HG02885 (cell line): ENCODE measurements around the gene GALNT9.
"Not testable (repeated sequence)": the region's sequence is repeated elsewhere in the genome, so short reads cannot be mapped to it uniquely, and the experiment has no call there.

Experiments used
- ATAC-seq: cut with Tn5 transposase; IDR thresholded peaks from one replicate; pipeline ENCODE4 v1.9.1; 2021; ENCODE audit warnings: mild to moderate bottlenecking; ENCODE audit not compliant: unreplicated experiment, poor library complexity

GALNT9 gene

DNA sequence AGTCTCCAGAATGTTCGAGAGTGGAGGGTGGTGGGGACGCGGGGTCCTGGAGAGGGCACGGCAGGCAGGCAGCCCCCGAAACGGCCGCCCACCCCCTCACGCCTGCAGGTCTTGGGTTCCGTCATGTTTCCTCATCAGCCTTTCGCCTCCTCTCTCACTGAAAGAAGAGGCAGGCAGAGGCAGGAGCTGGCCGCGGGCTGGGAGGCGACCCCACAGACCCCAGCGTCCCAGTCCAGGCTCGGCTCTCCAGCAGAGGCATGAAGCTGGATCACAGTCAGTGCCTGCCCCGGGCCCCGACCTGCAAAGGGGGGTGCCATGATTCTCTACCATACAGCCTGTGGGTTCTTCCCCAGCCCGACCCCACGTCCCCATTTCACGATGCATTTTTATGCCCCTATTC is 13.4 kb downstream of the GALNT9 start:
- no peak for ATAC-seq

DNA sequence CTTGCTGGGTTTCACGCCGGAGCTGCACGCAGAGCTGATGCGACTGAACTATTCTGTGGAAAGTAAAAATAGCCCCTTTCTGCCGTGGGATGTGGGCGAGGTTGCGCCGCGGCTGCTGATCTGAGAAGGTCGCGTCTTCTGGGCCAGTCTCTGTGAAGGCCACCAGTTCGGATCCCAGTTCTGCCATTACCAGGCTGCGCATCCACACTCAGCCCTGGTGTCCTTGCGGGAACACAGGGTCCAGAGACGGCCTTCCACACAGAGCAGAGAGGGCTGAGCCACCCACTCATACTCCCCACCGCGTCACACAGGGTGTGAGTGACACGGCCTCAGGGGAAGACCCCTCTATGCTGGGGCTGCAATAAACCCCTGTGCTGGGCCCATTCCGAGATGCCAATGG is 13.9 kb downstream of the GALNT9 start:
- no peak for ATAC-seq

DNA sequence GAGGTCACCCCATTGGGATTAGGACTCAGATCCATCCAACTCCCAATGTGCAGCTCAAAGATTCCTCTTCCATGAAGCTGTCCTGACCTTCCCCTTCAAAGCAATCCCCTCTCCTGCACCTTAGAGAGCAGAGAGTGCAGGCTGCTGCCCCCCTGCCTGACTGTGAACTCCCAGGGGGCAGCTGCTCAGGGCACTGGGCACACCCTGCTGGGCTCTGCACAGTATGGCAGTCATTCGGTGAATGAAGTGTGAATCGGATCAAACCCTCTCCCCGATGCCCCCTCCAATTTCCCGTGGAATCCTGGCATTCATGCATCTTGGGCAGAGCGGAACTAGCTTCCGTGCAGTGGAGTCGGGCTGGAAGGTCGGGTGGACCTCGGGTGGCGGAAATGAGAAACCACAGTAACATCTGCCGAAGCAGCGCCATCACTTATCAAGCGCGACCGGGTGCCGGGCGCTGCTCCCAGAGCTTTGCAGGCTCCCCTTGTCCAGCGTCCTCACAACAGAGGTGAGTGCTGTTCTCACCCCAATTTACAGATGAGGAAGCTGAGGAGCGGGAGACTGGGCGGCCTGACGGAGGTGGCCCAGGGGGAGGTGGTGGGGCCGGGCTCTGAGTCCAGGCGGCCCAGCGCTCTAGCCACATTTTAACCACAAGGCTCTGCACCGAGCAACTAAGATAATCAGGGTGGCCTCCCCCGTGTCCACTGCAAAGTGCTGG is 14.7 kb downstream of the GALNT9 start:
- ATAC-seq: no peak

DNA sequence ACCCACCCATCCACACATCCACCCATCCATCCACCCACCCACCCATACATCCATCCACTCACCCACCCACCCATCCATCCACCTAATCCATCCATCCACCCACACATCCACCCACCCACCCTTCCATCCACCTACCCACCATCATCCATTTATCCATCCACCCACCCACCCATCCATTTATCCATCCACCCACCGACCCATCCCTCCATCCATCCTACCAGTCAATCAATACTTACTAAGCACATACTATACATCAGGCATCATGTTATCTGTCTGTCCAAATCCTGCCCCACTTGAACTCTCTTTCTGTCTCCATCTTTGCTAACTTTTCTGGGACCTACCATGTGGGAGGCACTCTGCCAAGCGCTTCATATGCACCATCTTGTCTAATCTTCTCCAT is 15.4 kb downstream of the GALNT9 start:
- ATAC-seq: no peak

DNA sequence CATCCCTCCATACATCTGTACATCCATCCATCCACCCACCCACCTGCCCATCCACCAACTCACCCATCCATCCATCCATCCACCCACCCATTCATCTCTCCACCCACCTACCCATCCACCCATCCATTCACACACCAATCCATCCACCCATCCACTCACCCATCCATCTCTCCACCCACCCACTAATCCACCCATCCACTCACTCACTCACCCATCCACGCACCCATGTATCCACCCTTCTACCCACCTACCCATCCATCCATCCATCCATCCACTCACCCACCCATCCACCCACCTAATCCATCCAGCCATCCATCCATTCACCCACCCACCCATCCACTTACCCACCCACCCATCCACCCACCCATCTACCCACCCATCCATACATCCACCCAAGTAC is 16.2 kb downstream of the GALNT9 start:
- ATAC-seq: no peak

DNA sequence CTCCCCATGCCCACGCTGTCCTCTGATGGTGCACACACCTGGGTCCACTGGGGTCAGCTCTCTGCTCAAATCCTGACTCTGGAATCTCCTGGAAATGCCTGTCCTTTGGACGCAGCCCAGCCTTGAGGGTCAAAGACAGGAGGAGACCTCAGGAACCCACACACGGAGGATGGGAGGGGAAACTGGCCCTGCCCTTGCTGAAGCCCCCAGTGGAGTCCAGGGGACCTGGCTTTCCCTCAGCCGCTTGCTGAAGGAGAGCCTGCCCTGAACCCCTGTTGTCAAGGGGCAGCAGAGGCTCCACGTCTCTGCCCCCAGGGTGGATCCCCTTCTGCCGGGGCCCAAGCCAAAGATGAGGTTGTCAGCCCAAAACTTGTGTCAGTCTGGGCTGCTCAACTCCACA is 16.9 kb downstream of the GALNT9 start:
- ATAC-seq: no peak

DNA sequence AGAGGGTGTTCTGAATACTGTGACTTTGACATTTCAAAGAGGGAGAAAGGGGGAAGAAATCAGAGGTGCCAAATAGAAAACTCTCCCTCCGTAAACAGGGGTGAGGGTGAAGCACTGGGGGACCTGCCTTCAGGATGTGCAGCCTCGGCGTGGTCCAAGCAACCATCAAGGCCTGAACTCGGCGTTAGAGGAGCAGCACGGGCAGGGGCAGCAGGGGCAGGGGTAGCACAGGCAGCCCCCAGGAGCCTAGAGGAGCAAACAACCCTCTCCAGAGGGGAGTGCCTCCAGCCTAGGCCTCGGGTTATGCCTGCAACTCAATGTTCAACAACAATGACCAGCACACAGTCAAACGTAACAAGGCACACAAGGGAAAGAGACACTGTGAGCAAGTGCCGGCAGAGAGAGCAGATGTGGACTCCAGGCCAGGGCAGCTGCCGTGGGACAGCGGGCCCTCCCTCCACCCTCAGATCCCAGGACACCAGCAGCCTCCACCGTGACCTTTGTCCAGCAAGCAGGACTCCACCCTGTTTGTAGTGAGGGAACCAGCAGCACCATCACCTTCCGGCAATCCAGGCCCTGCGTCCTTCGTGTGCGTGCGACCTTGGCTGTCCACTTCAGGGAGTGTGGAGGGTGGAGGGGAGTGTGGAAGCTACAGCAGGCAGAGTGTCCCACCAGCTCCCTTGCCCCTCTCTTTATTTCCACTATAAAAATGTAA is 18.0 kb downstream of the GALNT9 start:
- ATAC-seq: no peak

DNA sequence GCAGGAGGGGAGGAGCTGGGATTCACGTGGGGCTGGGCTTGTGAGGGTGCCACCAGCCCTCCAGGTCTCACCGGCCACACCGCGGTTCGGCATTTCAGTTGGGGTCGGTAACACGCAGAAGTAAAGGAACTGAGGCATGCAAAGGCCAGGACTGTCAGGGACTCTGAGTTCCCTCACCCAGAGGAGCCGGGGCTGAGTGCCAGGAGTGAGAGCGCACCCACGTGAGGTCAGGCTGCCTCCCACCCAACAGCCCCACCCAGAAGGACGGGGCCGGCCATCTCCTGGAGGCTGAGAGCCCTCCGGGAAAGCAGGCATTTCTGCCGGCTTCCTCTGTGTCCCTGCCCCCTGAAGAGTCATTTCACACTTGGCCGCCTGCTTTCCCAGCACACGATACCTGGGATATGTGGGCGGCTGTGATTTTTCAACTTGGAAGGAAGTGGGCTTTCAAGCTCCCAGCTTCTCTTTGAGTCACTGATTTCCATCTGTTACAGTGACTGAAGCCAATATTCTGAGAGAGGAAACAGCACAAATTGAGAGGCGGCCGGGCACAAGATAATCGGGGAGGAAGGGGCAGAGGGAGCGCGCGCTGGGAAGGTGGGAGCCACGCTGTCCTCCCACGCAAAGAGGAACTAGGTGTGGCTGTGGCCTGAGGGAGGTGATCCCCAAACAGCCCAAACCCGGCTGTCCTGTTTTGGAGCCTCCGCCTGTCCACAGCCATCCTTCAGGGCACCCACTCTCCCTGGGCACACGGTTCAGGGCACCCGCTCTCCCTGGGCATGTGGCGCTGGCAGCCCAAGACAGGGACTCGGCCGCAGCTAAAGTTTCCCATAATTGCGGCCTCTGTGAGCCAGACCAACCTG is 19.0 kb downstream of the GALNT9 start:
- no peak for ATAC-seq

DNA sequence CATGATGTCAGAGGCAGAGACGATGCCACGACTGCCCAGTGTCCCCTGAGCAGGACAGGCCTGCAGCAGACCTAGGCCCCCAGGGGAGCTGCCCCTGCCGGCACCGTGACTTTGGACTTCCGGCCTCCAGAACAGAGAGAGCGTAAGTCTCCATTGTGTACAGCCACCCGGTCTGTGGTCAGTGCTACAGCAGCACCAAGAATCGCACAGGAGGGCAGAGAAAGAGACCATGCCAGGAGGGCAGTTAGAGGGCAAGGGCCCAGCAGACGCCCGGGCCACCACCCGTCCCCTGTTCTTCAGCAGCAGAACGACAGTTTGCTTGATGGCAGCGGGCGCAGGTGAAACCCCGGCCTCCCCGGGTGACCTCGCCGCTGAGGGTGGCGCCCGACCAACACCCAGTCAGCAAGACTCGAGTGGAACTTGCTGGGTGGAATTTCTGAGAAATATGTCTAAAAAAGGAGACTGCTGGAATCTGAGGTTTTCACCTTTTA is 19.7 kb downstream of the GALNT9 start:
- no peak for ATAC-seq

DNA sequence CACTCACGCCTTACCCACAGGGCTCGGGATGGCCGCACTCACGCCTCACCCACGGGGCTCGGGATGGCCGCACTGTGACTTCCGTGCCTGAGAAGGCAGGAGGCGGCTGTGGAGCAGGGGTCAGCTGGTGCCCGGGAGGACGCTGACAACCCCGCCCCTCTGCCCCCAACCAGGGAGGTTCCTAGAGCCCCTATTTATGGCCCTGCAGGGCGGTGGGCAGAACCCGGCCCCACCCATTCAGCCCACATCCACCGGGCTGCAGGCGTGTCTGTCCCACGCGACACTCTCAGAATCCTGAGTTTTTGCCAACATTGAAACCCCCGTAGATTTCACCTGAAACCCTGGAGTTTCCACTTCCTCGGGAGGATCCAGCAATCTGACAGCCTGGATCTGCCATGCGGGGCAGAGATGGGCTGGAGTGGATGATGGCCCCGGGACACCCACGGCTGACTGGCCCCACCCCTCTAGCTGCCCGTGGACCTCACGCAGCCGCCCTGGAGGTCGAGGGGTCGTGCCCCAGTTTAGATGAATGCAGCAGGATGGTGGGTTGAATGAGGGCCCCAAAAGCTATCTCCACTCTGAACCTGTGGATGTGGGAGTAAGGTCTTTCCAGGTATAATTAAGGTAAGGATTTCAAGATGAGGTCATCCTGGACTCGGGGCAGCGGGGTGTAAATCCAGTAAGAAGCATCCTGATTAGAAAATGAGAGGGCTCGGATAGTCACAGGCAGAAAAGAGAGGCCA is 20.4 kb downstream of the GALNT9 start:
- ATAC-seq: no peak

DNA sequence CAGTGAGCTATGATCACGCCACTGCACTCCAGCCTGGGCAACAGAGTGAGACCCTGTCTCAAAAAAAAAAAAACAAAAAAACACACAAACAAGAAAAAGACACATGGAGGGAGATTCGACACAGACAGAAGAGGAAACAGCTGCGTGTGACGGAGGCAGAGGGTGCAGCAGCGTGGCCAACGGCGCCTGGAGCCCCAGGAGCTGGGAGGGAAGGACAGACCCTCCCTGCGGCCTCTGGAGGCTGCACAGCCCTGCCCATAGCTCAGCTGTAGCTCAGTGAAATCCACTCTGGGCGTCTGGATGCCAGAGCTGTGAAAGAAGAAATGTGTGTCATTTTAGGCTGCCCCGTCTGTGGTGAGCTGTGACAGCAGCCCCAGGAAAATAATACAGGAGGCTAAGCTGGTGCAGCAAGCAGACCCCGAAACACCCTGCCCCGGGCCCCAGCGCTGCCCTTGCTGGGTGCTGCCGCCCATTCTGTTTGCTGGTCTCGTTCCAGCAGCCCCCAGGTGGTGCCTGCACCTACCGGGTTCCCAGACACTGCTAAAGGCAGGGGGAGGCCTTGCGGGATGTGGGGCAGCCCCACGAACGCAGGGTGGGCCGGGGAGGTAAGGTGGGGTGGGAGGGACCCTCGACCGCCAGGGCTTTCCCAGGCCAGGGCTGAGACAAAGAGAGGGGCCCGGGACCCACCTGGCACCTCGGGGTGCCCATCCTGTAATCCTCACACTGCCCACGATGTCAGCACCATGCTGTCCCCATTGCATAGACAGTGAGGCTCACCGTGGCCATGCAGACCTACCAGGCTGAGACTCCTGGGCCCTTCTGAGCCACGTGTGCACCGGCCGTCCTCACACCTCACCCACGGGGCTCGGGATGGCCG is 21.2 kb downstream of the GALNT9 start:
- ATAC-seq: no peak

DNA sequence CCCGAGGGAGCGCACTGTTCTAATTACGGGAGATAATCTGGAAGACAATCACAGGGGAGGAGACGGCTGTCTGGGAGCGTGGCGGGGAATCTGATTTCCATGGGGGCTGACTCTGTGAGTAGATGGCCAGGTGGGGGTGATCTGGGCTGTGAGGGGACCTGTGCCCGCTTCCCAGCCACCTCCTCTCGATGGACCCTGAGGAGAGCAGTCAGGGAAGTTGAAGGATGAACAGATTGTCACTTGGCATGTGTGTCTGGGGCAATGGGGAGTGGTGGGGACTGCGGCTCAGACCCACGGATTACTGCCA is 22.6 kb downstream of the GALNT9 start:
- no peak for ATAC-seq

DNA sequence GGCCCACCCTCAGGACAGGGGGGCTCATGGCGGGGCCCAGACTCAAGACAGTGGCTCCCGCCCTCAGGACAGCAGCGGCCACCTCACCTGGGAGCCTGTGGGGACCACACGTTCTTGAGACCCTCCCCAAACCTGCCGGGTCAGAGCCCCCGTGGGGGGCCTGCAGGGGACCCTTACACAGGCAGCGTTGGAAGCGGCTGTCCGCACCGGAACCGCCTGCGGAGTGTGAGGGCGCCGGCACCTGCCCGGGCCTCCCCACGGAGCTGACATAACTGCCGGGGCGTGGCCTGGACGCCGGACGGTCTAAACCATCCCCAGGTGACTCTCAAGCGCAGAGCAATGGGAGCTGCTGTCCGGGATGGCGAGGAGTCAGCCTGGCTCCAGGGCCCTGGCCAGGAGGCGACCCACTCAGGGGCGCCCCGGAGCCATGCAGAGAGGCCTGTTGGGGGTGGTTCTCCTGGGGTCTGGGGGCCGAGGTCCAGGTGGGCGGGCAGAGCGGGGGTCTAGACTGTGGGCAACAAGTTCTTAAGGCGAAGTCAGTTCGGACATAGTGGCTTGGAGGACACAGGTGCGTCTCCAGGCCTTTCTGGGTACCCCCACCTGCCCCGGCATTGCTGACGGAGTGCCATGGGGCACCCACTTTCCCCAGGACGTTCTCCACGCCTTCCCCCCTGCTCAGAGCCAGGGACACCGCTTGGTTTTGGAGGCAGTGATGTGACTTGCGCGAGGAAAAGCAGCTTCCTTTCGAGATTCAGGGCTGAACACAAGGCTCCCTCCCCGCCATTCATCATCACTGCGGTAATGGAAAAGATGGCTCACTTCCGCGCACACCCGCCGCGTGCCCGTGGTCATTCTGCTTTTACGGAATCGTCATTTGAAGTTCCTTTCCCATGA is 23.2 kb downstream of the GALNT9 start:
- ATAC-seq: no peak

DNA sequence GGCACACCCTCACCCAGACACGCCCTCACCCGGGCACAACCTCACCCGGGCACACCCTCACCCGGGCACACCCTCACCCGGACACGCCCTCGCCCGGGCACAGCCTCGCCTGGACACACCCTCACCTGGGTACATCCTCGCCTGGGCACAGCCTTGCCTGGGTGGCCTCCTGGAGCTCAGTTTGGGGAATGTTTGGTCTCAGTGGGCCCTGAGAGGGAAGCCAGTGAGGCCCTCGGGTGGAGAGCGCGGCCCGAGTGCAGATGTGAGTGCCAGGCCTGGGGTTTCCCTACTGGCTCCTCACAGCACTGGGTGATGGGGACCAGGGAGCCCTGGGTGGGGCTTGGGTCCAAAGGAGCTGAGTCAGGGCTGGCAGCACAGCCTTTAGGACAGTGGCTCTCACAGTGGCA is 23.8 kb downstream of the GALNT9 start:
- ATAC-seq: no peak

DNA sequence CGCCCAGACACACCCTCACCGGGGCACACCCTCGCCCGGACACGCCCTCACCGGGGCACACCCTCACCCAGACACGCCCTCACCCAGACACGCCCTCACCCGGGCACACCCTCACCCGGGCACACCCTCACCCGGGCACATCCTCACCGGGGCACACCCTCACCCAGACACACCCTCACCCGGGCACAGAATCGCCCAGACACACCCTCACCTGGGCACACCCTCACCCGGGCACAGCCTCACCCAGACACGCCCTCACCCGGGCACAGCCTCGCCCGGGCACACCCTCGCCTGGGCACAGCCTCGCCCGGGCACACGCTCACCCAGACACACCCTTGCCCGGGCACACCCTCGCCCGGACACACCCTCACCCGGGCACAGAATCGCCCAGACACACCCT is 24.5 kb downstream of the GALNT9 start:
- ATAC-seq: not testable (repeated sequence)

DNA sequence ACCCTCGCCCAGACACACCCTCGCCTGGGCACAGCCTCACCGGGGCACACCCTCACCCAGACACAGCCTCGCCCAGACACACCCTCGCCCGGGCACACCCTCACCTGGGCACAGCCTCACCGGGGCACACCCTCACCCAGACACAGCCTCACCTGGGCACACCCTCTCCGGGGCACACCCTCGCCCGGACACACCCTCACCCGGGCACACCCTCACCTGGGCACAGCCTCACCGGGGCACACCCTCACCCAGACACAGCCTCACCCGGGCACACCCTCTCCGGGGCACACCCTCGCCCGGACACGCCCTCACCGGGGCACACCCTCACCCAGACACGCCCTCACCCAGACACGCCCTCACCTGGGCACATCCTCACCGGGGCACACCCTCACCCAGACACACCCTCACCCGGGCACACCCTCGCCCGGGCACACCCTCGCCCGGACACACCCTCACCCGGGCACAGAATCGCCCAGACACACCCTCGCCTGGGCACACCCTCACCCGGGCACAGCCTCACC is 25.5 kb downstream of the GALNT9 start:
- ATAC-seq: not testable (repeated sequence)

DNA sequence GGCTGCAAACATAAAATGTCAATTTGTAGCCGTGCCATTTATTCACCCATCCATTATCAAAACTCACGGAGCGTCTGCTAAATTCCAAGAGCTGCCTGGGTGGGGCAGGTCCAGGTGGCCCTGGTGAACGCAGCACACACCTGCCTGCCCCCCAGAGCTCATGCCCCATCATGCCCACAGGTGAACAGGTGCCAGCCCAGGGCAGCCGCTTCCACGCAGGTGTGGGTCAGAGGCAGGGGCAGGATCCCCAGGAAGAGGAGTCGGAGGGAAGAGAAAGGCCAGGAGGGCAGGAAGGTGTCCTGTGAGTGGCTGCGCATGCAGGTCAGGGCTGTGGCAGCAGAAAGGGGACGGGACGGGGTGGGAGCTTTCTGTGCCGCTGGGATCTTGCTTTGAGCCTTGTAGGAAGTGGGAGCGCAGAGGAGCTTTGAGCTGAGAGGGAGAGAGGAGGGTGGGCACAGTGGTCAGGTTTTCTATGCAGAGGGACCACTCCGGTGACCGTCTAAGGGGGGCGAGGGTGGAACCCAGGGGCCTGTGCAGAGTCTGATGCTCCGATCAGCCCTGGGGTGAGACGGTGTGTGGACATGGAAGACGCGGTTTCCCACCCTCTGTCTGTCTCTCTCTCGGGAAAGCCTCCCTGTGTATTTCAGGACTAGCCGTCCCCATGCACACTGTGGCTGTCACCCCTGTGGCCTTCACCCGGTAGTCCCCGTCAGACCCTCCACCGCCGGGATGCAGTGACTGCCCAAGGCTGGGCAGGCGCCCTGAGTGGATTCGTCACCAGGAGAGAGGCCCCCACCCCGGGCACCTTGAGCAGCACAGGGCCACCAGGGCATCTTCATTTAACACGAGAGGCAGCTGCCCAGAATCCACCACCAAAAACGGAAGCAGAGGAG is 26.7 kb downstream of the GALNT9 start:
- ATAC-seq: no peak
